ENCODE measurements around the gene ELL. TPM values are rescaled to one million over a fixed set of nuclear protein-coding genes. Genes with fewer than 3 reads are reported as not detected.

ELL gene
- total and polyA plus RNA-seq, 10 donors, result 4.5 to 44.8 (median 29.2) TPM

DNA sequence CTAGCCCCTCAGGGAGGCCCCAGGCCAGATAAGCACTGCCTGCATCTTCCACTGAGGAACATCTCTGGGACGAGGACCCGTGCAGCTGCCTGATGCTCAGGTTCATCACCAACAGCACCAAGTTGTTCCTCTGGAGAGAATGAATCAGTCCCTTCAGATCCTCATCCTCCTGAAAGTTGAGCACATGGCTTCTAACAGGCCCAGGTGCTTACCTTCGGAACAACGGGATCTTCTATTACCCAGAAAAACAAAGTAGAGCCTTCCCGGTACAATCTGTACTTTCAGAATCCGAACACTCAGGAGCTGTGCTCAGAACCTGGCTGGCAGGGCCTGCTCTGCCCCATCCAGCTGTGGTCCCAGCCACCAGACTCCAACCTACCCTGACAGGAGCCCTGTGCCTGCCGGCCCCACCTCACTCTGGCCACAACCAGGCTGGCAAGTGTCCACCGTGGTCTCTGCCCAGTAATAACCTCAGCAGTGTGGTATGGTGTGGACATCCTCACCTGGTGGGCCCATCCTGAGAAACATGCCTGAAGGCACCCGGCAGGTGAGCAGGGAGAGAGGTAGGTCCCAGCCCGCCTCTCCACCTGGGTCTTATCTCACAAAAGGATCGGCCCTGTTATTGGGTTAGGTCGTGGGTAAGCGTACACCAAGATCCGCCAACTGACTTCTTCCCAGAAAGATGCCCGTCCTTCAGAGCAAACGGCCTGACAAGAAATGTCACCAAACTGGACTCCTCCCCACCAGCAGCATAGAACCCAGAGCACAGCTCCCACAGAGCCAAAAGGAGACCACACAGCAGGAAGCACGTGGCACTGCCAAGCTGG lies 34.1 kb downstream of the ELL start:
- DNase-seq, result no peak
- intact Hi-C loops (cut with DNase I; ENCODE audit: low total_unique reads), result no loop called here
- no peak overlapping the region for H3K4me3 ChIP-seq
- H3K27me3 ChIP-seq (replicated peaks in 1 of 7), result no peaks in the 10 kb centered on the region
- H3K27ac ChIP-seq, result peak overlapping the region in 2 of 8 donors; percentile 5 to 24
- WGBS, 5 donors, result 83 to 93% (median 87%) methylated on average over 15 to 17 of the region's 17 CpGs
- peaks cover 26 to 100% (median 88%) of the 10 kb centered on the region in 6 donors for H3K4me1 ChIP-seq
- no peaks in the 10 kb centered on the region for H3K9me3 ChIP-seq
- H3K36me3 ChIP-seq, result peaks cover 0 to 4% (median 0%) of the 10 kb centered on the region in 6 donors
- TF ChIP-seq, protein P1, sequence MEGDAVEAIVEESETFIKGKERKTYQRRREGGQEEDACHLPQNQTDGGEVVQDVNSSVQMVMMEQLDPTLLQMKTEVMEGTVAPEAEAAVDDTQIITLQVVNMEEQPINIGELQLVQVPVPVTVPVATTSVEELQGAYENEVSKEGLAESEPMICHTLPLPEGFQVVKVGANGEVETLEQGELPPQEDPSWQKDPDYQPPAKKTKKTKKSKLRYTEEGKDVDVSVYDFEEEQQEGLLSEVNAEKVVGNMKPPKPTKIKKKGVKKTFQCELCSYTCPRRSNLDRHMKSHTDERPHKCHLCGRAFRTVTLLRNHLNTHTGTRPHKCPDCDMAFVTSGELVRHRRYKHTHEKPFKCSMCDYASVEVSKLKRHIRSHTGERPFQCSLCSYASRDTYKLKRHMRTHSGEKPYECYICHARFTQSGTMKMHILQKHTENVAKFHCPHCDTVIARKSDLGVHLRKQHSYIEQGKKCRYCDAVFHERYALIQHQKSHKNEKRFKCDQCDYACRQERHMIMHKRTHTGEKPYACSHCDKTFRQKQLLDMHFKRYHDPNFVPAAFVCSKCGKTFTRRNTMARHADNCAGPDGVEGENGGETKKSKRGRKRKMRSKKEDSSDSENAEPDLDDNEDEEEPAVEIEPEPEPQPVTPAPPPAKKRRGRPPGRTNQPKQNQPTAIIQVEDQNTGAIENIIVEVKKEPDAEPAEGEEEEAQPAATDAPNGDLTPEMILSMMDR (IDR thresholded peaks at IDR 0.05 in 8 of 11, conservative IDR thresholded peaks at IDR 0.05 in 3 of 11), result peak in 1 of 11 experiments; percentile 31
- no peak for TF ChIP-seq POLR2AphosphoS5 (IDR thresholded peaks at IDR 0.05)
- no peak for TF ChIP-seq POLR2A (IDR thresholded peaks at IDR 0.05)

DNA sequence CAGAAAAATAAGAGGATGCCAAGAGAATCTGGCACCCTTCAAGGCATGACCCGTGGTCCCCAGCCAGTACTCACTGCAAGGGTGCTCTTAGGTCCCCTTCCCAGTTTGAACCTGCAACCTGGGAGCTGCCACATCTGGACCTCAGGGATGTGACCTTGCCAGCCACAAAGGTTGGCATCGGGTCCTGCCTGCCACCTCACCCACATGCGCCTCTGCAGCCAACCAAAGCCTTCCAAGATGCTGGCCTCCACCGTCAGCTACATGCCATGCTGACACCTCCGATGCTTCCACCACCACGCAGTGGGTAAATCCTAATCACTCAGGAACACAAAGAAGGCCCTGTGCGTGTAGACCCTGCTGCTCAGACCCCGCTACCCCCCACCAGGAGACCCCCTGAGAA lies 35.1 kb downstream of the ELL start:
- DNase-seq, result peak; percentile 67
- H3K36me3 ChIP-seq, result peaks cover 0 to 4% (median 0%) of the 10 kb centered on the region in 6 donors
- intact Hi-C loops (cut with DNase I; ENCODE audit: low total_unique reads), result no loop called here
- peaks cover 26 to 100% (median 83%) of the 10 kb centered on the region in 6 donors for H3K4me1 ChIP-seq
- no peaks in the 10 kb centered on the region for H3K9me3 ChIP-seq
- H3K4me3 ChIP-seq, result no peak overlapping the region
- H3K27ac ChIP-seq, result peak overlapping the region in 3 of 8 donors; percentile 33 to 54 (median 53)
- TF ChIP-seq POLR2AphosphoS5 (IDR thresholded peaks at IDR 0.05), result no peak
- TF ChIP-seq, protein P1 (IDR thresholded peaks at IDR 0.05 in 8 of 11, conservative IDR thresholded peaks at IDR 0.05 in 3 of 11), result no peak
- no peak for TF ChIP-seq POLR2A (IDR thresholded peaks at IDR 0.05)
- no peaks in the 10 kb centered on the region for H3K27me3 ChIP-seq (replicated peaks in 1 of 7)
- 88 to 100% (median 95%) methylated on average over 5 to 8 of the region's 8 CpGs for WGBS, 5 donors

DNA sequence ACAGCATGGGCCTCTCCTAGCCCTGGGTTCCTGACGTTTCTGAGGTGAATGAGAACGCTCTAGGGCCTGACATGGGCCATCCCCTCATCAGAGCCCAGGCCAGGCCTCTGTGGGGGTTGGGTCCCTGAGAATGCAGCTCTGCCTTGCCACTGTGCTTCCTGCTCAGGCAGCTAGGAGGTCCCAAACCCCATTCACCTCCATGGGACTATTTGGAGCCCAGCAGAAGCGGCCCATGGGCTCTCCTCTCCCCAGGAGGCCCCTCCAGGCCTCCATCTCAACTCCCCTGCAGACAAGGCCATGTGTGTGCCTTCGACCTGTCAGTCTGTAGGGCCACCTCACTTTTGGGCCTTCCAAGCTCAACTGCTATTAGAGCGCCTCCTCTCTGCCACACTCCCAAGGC lies 36.9 kb downstream of the ELL start:
- H3K27me3 ChIP-seq (replicated peaks in 1 of 7), result no peaks in the 10 kb centered on the region
- H3K4me1 ChIP-seq, result peaks cover 25 to 100% (median 86%) of the 10 kb centered on the region in 6 donors
- H3K36me3 ChIP-seq, result peaks cover 0 to 4% (median 0%) of the 10 kb centered on the region in 6 donors
- peak overlapping the region in 3 of 8 donors; percentile 18 to 53 (median 27) for H3K27ac ChIP-seq
- TF ChIP-seq, protein P1 (IDR thresholded peaks at IDR 0.05 in 8 of 11, conservative IDR thresholded peaks at IDR 0.05 in 3 of 11), result peak in 1 of 11 experiments; percentile 24
- no peak for TF ChIP-seq POLR2A (IDR thresholded peaks at IDR 0.05)
- intact Hi-C loops (cut with DNase I; ENCODE audit: low total_unique reads), result no loop called here
- H3K9me3 ChIP-seq, result no peaks in the 10 kb centered on the region
- WGBS, 5 donors, result 89 to 100% (median 97%) methylated on average over 1 to 5 of the region's 5 CpGs
- no peak overlapping the region for H3K4me3 ChIP-seq
- DNase-seq, result no peak

All from spleen (tissue), 11 donors.